IMR-90 (cell line): ENCODE data around the gene TMEM129. TPM values are rescaled to one million over a fixed set of nuclear protein-coding genes. Genes with fewer than 3 reads are reported as not detected.

ENCODE experiments used
- ATAC-seq: fragments of 200-7000 bp; cut with Tn5 transposase; 2 replicates; pipeline ENCODE4 v1.9.1; 2020; ENCODE audit warnings: low read depth, mild to moderate bottlenecking, moderate library complexity
- BruUV-seq: library from RNA; stranded (reverse); fragments of 400-500 nt; replicated peaks from 2 replicates; lab custom pipeline; 2021; lab: Mats Ljungman, UMichigan
- CTCF ChIA-PET: fragments of 300-600 bp; formaldehyde crosslinking; extraction: SDS; loops from one replicate; lab custom pipeline; 2021; ENCODE audit warnings: antibody characterized with exemption; lab: Yijun Ruan, JAX
- POLR2A ChIA-PET: fragments of 300-600 bp; sonication (Branson Sonifier 250); formaldehyde crosslinking; loops from one replicate; lab custom pipeline; 2022; ENCODE audit warnings: antibody characterized with exemption; ENCODE audit not compliant: unreplicated experiment; lab: Charles Lee
- DNase-seq: peaks from one replicate; pipeline ENCODE4 v3.0.0; 2013
- H2AFZ ChIP-seq: replicated peaks from 2 replicates; pipeline ENCODE3; 2013; ENCODE audit warnings: low read length, mild to moderate bottlenecking; ENCODE audit not compliant: poor library complexity
- H2AK5ac ChIP-seq: 2 replicates; pipeline ENCODE4 v1.6.1; 2013; ENCODE audit warnings: low read depth, low read length, inconsistent platforms
- H2AK9ac ChIP-seq: replicated peaks from 2 replicates; pipeline ENCODE3; 2013; ENCODE audit warnings: mild to moderate bottlenecking, low read depth, low read length, moderate library complexity; ENCODE audit not compliant: poor library complexity
- H2BK120ac ChIP-seq: 2 replicates; pipeline ENCODE4 v1.6.1; 2013; ENCODE audit warnings: low read depth, low read length, inconsistent platforms
- H2BK15ac ChIP-seq: 3 replicates; pipeline ENCODE4 v1.6.1; 2013; ENCODE audit warnings: low read depth, low read length, inconsistent platforms
- H2BK20ac ChIP-seq: 2 replicates; pipeline ENCODE4 v1.6.1; 2013; ENCODE audit warnings: low read depth, mild to moderate bottlenecking, inconsistent platforms, low read length, moderate library complexity
- H2BK5ac ChIP-seq: 2 replicates; pipeline ENCODE4 v1.6.1; 2013; ENCODE audit warnings: mild to moderate bottlenecking, low read depth, low read length, inconsistent platforms; ENCODE audit not compliant: poor library complexity, severe bottlenecking
- H3K14ac ChIP-seq: replicated peaks from 2 replicates; pipeline ENCODE4 v1.6.1; 2013; ENCODE audit warnings: low read depth, low read length, inconsistent platforms
- H3K18ac ChIP-seq: 2 replicates; pipeline ENCODE4 v1.6.1; 2013; ENCODE audit warnings: low read depth, low read length, control low read depth
- H3K23ac ChIP-seq: 2 replicates; pipeline ENCODE4 v1.6.1; 2013; ENCODE audit warnings: low read depth, low read length, inconsistent platforms
- H3K27ac ChIP-seq: 2 replicates; pipeline ENCODE4 v1.5.1; 2013; ENCODE audit warnings: mild to moderate bottlenecking, control low read depth, low read length; ENCODE audit not compliant: insufficient read depth
- H3K27me3 ChIP-seq: 2 replicates; pipeline ENCODE4 v1.6.1; 2013; ENCODE audit warnings: low read length; ENCODE audit not compliant: control insufficient read depth, insufficient read depth
- H3K36me3 ChIP-seq: 2 replicates; pipeline ENCODE4 v1.6.1; 2013; ENCODE audit warnings: low read length, mixed read lengths; ENCODE audit not compliant: control insufficient read depth, insufficient read depth
- H3K4ac ChIP-seq: 2 replicates; pipeline ENCODE4 v1.6.1; 2013; ENCODE audit warnings: low read depth, low read length, inconsistent platforms
- H3K4me1 ChIP-seq: 2 replicates; pipeline ENCODE4 v1.6.1; 2013; ENCODE audit warnings: low read length, mixed read lengths; ENCODE audit not compliant: control insufficient read depth, insufficient read depth
- H3K4me2 ChIP-seq: 2 replicates; pipeline ENCODE4 v1.6.1; 2013; ENCODE audit warnings: low read depth, mild to moderate bottlenecking, control low read depth, low read length, moderate library complexity
- H3K4me3 ChIP-seq: 2 replicates; pipeline ENCODE4 v1.5.1; 2013; ENCODE audit warnings: low read depth, mild to moderate bottlenecking, control low read depth, low read length, moderate library complexity; ENCODE audit not compliant: insufficient read depth
- H3K56ac ChIP-seq: 2 replicates; pipeline ENCODE4 v1.6.1; 2013; ENCODE audit warnings: low read length, inconsistent platforms; ENCODE audit not compliant: insufficient read depth; ENCODE audit errors: extremely low read depth
- H3K79me1 ChIP-seq, 2 experiments: 2 replicates each; pipeline ENCODE4 v1.6.1; 2013; ENCODE audit warnings: low read length in 2 of 2, inconsistent platforms in 1 of 2, low read depth in 1 of 2
- H3K9ac ChIP-seq: 2 replicates; pipeline ENCODE4 v1.6.1; 2013; ENCODE audit warnings: low read depth, low read length, control low read depth
- H3K9me1 ChIP-seq: 2 replicates; pipeline ENCODE4 v1.6.1; 2013; ENCODE audit warnings: low read length, inconsistent platforms; ENCODE audit not compliant: insufficient read depth
- H3K9me3 ChIP-seq: 2 replicates; pipeline ENCODE4 v1.6.1; 2013; ENCODE audit warnings: low read length; ENCODE audit not compliant: control insufficient read depth, insufficient read depth
- H4K20me1 ChIP-seq: 2 replicates; pipeline ENCODE4 v1.6.1; 2013; ENCODE audit warnings: low read length, inconsistent platforms; ENCODE audit not compliant: insufficient read depth
- H4K5ac ChIP-seq: 2 replicates; pipeline ENCODE4 v1.6.1; 2013; ENCODE audit warnings: mild to moderate bottlenecking, low read depth, low read length, control low read depth
- H4K8ac ChIP-seq, 2 experiments: 2 replicates each; pipeline ENCODE4 v1.6.1; 2013; ENCODE audit warnings: low read depth in 2 of 2, low read length in 2 of 2, control low read depth in 1 of 2, inconsistent platforms in 1 of 2
- H4K91ac ChIP-seq: 2 replicates; pipeline ENCODE4 v1.6.1; 2013; ENCODE audit warnings: low read depth, low read length, inconsistent platforms; ENCODE audit not compliant: insufficient read depth
- MAZ ChIP-seq: IDR thresholded peaks from 2 replicates; pipeline ENCODE4 v1.6.1; 2012; ENCODE audit warnings: low read depth, mild to moderate bottlenecking, low read length, improper control_type of control experiment, moderate library complexity, borderline replicate concordance
- MXI1 ChIP-seq: IDR thresholded peaks from 2 replicates; pipeline ENCODE4 v1.6.1; 2012; ENCODE audit warnings: low read depth, mild to moderate bottlenecking, low read length, moderate library complexity, borderline replicate concordance
- NFE2L2 ChIP-seq: fragments of 150-350 bp; IDR thresholded peaks from 2 replicates; pipeline ENCODE4 v1.6.1; 2016; ENCODE audit warnings: low read depth, mild to moderate bottlenecking, low read length
- RAD21 ChIP-seq: IDR thresholded peaks from 2 replicates; pipeline ENCODE4 v1.6.1; 2012; ENCODE audit warnings: low read length, improper control_type of control experiment
- USF2 ChIP-seq: fragments of 150-350 bp; IDR thresholded peaks from 2 replicates; pipeline ENCODE4 v1.6.1; 2017; ENCODE audit warnings: mild to moderate bottlenecking, antibody characterized with exemption, low read length, low read depth
- WGBS, 2 experiments: methylation state at CpG; one replicate each; pipeline versions ENCODE4 v1.1.5 to v1.1.7; 2013; ENCODE audit warnings: missing lambda C conversion rate in 2 of 2; ENCODE audit not compliant: insufficient read length in 1 of 2; ENCODE audit errors: extremely low coverage in 2 of 2; 5-methylcytosine and 5-hydroxymethylcytosine counted together
- dilution Hi-C: fragments of 300-500 bp; cut with HindIII; formaldehyde crosslinking; loops from one replicate; pipeline ENCODE4 v1.14.3; 2018; ENCODE audit warnings: low sequenced_read_pairs; ENCODE audit not compliant: unreplicated experiment
- in situ Hi-C: fragments of 300-500 bp; cut with MboI; formaldehyde crosslinking; loops from 3 replicates; pipeline ENCODE4 v1.14.3; 2019; ENCODE audit warnings: low sequenced_read_pairs, inconsistent platforms, mixed read lengths
- intact Hi-C: fragments of 100-400 bp; cut with micrococcal nuclease; formaldehyde crosslinking; loops from 2 replicates; pipeline ENCODE4 v1.10.0; 2022
- microRNA-seq, 2 experiments: library from miRNA; stranded (forward) in 1 of 2; unstranded in 1 of 2; fragments of 10-50 nt in 1 of 2; fragments of <30 nt in 1 of 2; gene quantifications in 1 of 2; microRNA quantifications in 1 of 2; one replicate each; pipeline versions ENCODE3 to v1.1.0; 2013 to 2020; ENCODE audit not compliant: insufficient read depth in 1 of 2, insufficient read length in 1 of 2, unreplicated experiment in 1 of 2
- polyA plus RNA-seq, 3 experiments: library from polyadenylated mRNA; depleted of rRNA; stranded (reverse); fragments of >200 nt; gene quantifications; 2 replicates each; pipeline ENCODE4 v1.2.3, GENCODE V29; 2012; ENCODE audit warnings: low replicate concordance in 1 of 3
- small RNA-seq, 5 experiments: library from RNA; depleted of rRNA; stranded (forward); fragments of <200 nt; gene quantifications; one replicate each; pipeline ENCODE3, GENCODE V24; 2012
- total RNA-seq: library from RNA; depleted of rRNA; stranded (reverse); fragments of >200 nt; gene quantifications from 2 replicates; pipeline ENCODE4 v1.2.3, GENCODE V29; 2012; rRNA removed

The TMEM129 gene
- total and polyA plus RNA-seq, 2 of the 4 experiments (the other 2 are of a cell fraction), result 6.6 to 26.6 TPM

GRCh38 chr4:1666391-1666790 is 54.7 kb downstream of the TMEM129 start:
- Histone ChIP-seq H2AK5ac (no peak overlapping the region), H3K27ac (no peak overlapping the region), H3K4me1 (no peaks in the 10 kb centered on the region), H3K56ac (no peak overlapping the region), H4K5ac (no peak overlapping the region), H4K8ac (no peak overlapping the region), H3K79me1 (no peaks in the 10 kb centered on the region), H2AK9ac (no peak overlapping the region), H3K27me3 (no peaks in the 10 kb centered on the region), H3K14ac (no peak overlapping the region), H4K91ac (no peak overlapping the region), H4K20me1 (no peaks in the 10 kb centered on the region), H3K4me2 (no peak overlapping the region), H2BK5ac (no peak overlapping the region), H3K9ac (no peak overlapping the region), H3K9me3 (no peaks in the 10 kb centered on the region), H3K23ac (no peak overlapping the region), H2BK15ac (no peak overlapping the region), H3K4me3 (no peak overlapping the region), H3K18ac (no peak overlapping the region), H2BK20ac (no peak overlapping the region), H2BK120ac (no peak overlapping the region), H3K4ac (no peak overlapping the region), H3K9me1 (no peaks in the 10 kb centered on the region; the same call in 1 of the 2 replicates), H2AFZ (no peak overlapping the region), H3K36me3 (no peaks in the 10 kb centered on the region)
- CTCF ChIA-PET, result no interaction called here
- dilution Hi-C loops, result no loop called here
- TF ChIP-seq MXI1 (no peak), USF2 (no peak), NFE2L2 (no peak), RAD21 (no peak), MAZ (no peak)
- WGBS, 2 experiments, result 79% methylated on average over 8 of the region's 12 CpGs; no CpG with 5 or more reads in 1 of the 2 experiments
- BruUV-seq, result no TSS peak
- intact Hi-C loops, result no loop called here
- in situ Hi-C loops, result no loop called here
- no peak for DNase-seq
- POLR2A ChIA-PET, result no interaction called here
- ATAC-seq, result no peak

Small RNA genes within 50 kb of the gene (microRNA-seq; reads per million reads assigned to microRNA genes)
- not detected for gene RF00019 (ENCODE audit: insufficient read depth, insufficient read length)

Small RNA genes within 50 kb of the gene (small RNA-seq; reads per million reads assigned to genes)
- 0 reads per million in 5 experiments for gene RF00019

Other genes with a start within 250 kb of the TMEM129 start
- 1.9 and 2.0 TPM in 2 replicates for gene FAM53A, start 37.0 kb downstream of the TMEM129 start, total RNA-seq
- 3.1 and 4.4 TPM in 2 replicates for gene FAM53A, start 37.0 kb downstream of the TMEM129 start, polyA plus RNA-seq (2012; rRNA removed)
- 66.1 and 85.5 TPM in 2 replicates for gene SLBP, start 9.0 kb downstream of the TMEM129 start, total RNA-seq
- 61.8 and 64.9 TPM in 2 replicates for gene SLBP, start 9.0 kb downstream of the TMEM129 start, polyA plus RNA-seq (2012; rRNA removed)
- gene TACC3, start 198 bp upstream of the TMEM129 start, total RNA-seq, result 15.0 and 15.1 TPM in 2 replicates
- 49.7 and 49.8 TPM in 2 replicates for gene TACC3, start 198 bp upstream of the TMEM129 start, polyA plus RNA-seq (2012; rRNA removed)
- gene FGFR3, start 72.0 kb upstream of the TMEM129 start, total RNA-seq, result 0.18 and 0.28 TPM in 2 replicates
- 0.67 and 0.93 TPM in 2 replicates for gene FGFR3, start 72.0 kb upstream of the TMEM129 start, polyA plus RNA-seq (2012; rRNA removed)
- 49.3 and 68.0 TPM in 2 replicates for gene LETM1, start 134.8 kb upstream of the TMEM129 start, total RNA-seq
- gene LETM1, start 134.8 kb upstream of the TMEM129 start, polyA plus RNA-seq (2012; rRNA removed), result 25.0 and 28.2 TPM in 2 replicates
- 62.2 and 68.1 TPM in 2 replicates for gene NSD2, start 150.1 kb upstream of the TMEM129 start, total RNA-seq
- gene NSD2, start 150.1 kb upstream of the TMEM129 start, polyA plus RNA-seq (2012; rRNA removed), result 29.4 and 35.9 TPM in 2 replicates